Measurements from ENCODE around the gene ZNF580. TPM values are rescaled to one million over a fixed set of nuclear protein-coding genes. Genes with fewer than 3 reads are reported as not detected.

The ZNF580 gene
- total and polyA plus RNA-seq, 9 of the 15 experiments (the other 6 are each of a cell fraction or from before 2014, with no cell fraction given), result 2.3 to 47.4 (median 6.0) TPM

GRCh38 chr19:55599842-55600661, 40.8 kb upstream of the ZNF580 start, which contains the start of gene ZNF524 (continued):
- TF ChIP-seq RREB1 (CRISPR knock-in tag; IDR thresholded peaks at IDR 0.05) (no peak; the same call in 1 of the 2 replicates), SOX6 (IDR thresholded peaks at IDR 0.05) (peak; percentile 65), FUS (optimal IDR thresholded peaks at IDR 0.05; ENCODE audit: low read depth, low read length) (no peak), POLR2AphosphoS2 (IDR thresholded peaks at IDR 0.05; ENCODE audit: low read length) (no peak), E2F3 (CRISPR knock-in tag; IDR thresholded peaks at IDR 0.05) (peak; percentile 97), KLF13 (tag; IDR thresholded peaks at IDR 0.05; ENCODE audit: borderline replicate concordance, low read depth) (peak; percentile 12; the same call in 1 of the 2 replicates), MYC (IDR thresholded peaks at IDR 0.05; ENCODE audit: low read depth, low read length) (0 out of 2 replicates have a peak, but pooled peaks have one; percentile 28), MYC (CRISPR knock-in tag; IDR thresholded peaks at IDR 0.05; ENCODE audit: borderline replicate concordance, low read depth) (peak; percentile 23; the same call in 1 of the 2 replicates), FOXP1 (CRISPR knock-in tag; IDR thresholded peaks at IDR 0.05) (peak; percentile 16; the same call in 1 of the 2 replicates), ZFP91 (CRISPR knock-in tag; IDR thresholded peaks at IDR 0.05) (peak; percentile 78), ZNF274 (IDR thresholded peaks at IDR 0.05; ENCODE audit: borderline replicate concordance, low read depth, low read length) (no peak), NR3C1 (CRISPR knock-in tag; IDR thresholded peaks at IDR 0.05) (no peak), RBFOX2 (IDR thresholded peaks at IDR 0.05; ENCODE audit: low read depth, low read length) (peak; percentile 69), ZBTB17 (CRISPR knock-in tag; IDR thresholded peaks at IDR 0.05) (peak; percentile 59), ELF1 (tag; IDR thresholded peaks at IDR 0.05) (peak; percentile 56)
- TF ChIP-seq, protein P1, sequence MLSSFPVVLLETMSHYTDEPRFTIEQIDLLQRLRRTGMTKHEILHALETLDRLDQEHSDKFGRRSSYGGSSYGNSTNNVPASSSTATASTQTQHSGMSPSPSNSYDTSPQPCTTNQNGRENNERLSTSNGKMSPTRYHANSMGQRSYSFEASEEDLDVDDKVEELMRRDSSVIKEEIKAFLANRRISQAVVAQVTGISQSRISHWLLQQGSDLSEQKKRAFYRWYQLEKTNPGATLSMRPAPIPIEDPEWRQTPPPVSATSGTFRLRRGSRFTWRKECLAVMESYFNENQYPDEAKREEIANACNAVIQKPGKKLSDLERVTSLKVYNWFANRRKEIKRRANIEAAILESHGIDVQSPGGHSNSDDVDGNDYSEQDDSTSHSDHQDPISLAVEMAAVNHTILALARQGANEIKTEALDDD (IDR thresholded peaks at IDR 0.05), result no peak
- TF ChIP-seq, protein P2, sequence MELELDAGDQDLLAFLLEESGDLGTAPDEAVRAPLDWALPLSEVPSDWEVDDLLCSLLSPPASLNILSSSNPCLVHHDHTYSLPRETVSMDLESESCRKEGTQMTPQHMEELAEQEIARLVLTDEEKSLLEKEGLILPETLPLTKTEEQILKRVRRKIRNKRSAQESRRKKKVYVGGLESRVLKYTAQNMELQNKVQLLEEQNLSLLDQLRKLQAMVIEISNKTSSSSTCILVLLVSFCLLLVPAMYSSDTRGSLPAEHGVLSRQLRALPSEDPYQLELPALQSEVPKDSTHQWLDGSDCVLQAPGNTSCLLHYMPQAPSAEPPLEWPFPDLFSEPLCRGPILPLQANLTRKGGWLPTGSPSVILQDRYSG (tag; conservative IDR thresholded peaks at IDR 0.05; ENCODE audit: low read depth), result peak; percentile 93
